Measurements from ENCODE around the gene HSBP1L1.

Gene HSBP1L1

DNA sequence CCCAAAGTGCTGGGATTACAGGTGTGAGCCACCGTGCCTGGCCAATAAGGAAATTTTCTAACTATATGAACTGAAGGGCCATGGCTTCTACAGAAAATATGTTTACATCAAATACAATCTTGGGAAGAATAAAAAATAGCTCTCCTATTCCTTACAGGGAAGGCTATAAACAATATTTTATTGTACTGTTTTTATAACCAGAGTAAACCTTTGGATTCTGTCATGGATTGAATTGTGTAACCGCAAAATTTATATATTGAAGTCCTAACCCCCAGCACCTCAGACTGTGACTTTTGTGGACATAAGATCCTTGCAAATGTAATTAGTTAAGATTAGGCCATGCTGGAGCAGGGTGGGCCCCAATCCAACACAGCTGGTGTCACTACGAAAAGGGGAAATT, 8.3 kb downstream of the HSBP1L1 start:
- no peak for TF ChIP-seq CTCF (IDR thresholded peaks at IDR 0.05)

- TF ChIP-seq CTCF (IDR thresholded peaks at IDR 0.05) = no peak
These were observed 9.1 kb downstream of the HSBP1L1 start for GRCh38 chr18:79973517-79973916.

GRCh38 chr18:79974025-79974654, 9.7 kb downstream of the HSBP1L1 start:
- no peak for TF ChIP-seq CTCF (IDR thresholded peaks at IDR 0.05)

DNA sequence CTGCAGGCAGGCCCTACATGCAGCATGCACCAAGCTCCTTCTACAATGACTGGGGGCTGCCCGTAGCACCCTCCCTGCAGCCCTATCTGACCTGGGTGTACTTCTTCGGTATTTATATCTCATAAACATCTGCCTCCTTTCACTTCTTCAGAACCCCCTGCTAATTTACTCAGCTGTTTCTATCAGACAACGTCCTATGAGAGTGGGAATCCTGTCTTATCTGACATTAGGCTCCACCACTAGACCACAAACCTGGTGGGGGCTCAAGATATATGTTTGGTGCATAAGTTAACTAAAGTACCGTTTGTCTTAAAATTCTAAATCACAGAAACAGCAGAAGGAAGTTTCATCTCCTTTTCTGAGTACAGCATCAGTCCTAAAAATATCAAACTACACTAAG, 10.6 kb downstream of the HSBP1L1 start:
- no peak for TF ChIP-seq CTCF (IDR thresholded peaks at IDR 0.05)

DNA sequence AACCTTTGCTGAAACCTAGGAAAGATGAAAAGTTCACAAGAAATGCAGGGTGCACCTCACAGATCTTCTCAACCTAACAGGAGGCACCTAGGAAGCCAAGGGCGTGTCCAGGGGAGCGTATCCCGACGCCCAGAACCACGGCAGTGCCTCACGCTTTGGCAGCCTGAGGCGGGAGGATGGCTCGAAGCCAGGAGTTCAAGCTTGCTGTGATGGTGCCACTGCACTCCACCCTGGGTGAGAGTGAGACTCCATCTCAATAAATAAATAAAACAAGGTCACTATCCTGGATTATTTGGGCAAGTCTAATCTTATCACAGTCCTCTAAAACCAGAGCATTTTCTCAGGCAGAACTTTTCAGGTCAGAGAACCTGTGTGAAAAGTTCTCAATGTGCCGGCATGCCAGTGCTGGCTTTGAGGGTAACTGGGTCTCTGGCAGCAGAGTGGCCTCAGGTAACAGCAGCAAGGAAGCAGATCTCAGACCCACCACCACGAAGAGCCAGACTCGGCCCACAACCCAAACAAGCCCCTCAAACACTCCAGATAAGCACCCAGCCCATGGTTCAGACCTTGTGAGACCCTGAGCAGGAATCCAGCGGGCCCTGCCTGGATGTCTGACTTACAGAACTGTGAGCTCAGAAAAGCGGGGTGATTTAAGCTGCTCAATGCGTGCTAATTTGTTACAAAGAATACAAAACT, 11.7 kb downstream of the HSBP1L1 start:
- no peak for TF ChIP-seq CTCF (IDR thresholded peaks at IDR 0.05)

GRCh38 chr18:79979843-79980242, 15.4 kb downstream of the HSBP1L1 start:
- TF ChIP-seq CTCF (IDR thresholded peaks at IDR 0.05) = no peak

DNA sequence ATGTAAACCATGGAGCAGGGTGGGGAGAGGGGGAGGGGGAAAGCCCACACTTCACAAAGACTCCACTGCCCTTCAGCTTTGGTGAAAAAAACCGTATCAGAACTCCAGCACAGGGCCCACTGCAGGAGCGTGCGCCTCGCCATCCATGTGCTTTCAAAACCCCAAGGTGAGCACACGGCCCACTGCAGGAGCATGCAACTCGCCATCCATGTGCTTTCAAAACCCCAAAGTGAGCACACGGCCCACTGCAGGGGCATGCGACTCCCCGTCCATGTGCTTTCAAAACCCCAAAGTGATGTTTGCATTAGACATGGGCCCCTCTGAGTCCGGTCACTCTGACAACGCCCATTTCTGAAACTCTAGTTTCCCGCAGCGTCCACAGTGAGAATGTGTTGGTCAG, 16.1 kb downstream of the HSBP1L1 start:
- TF ChIP-seq CTCF (IDR thresholded peaks at IDR 0.05) = no peak
